ENCODE data around the gene DTNBP1.

DTNBP1 gene

DNA sequence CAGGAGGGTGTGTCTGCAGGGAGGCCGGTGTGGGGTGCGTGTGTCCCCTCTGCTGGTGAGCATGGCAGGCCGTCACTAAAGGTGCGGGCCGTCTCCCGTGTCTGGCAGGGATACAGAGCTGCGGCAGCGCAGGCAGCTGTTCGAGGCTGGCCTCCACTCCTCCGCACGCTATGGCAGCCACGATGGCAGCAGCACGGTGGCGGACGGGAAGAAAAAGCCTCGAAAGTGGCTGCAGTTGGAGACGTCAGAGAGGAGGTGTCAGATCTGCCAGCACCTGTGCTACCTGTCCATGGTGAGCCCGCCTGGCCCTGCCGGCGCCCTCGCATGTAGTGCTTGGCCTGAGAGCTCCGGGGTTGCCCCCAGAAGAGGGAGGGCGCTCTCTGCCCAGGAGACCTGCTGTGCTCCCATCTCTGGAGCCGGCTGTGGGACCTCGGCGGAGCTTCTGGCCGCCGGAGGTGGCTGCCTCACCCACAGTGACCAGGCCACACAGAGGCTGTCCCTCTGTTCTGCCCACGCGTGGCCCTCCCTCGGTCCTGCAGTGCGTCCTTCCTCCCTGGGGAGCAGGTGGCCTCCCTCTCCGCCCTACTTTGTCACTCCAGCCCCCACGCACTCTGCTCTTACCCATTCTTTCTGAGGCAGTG is 149.6 kb downstream of the DTNBP1 start:
- no peak for DNase-seq

DNA sequence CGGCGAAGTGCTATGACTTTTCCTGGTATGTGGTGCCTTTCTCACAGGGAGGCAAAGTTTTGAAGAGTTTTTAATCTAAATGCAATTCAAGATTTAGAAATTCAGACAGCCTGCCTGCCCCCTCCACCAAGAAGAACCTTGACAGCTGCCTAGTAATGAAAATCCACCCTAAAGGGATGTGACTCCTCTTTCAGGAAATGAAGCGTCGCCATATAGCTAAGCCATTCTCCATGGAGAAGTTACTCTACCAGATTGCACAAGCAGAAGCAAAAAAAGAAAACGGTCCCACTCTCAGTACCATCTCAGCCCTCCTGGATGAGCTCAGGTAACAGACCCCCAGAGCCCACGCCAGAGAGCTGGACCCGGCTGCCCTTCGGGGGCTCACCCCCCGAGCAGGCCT is 150.1 kb downstream of the DTNBP1 start:
- no peak for DNase-seq

DNA sequence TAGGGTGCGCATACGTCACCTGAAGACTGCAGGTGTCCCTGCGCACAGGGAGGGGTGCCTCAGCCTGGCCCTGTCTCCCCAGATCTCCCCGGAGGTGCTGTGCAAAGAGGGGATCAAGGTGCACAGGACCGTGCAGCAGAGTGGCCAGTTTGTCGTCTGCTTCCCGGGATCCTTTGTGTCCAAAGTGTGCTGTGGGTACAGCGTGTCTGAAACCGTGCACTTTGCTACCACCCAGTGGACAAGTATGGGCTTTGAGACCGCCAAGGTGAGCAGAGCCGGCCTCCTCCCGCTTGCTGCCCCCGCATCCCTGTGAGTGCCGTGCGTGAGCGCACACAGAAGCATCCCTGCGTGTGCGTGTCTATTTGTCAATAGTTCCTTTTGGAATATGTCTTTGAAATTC is 150.7 kb downstream of the DTNBP1 start:
- DNase-seq = no peak

DNA sequence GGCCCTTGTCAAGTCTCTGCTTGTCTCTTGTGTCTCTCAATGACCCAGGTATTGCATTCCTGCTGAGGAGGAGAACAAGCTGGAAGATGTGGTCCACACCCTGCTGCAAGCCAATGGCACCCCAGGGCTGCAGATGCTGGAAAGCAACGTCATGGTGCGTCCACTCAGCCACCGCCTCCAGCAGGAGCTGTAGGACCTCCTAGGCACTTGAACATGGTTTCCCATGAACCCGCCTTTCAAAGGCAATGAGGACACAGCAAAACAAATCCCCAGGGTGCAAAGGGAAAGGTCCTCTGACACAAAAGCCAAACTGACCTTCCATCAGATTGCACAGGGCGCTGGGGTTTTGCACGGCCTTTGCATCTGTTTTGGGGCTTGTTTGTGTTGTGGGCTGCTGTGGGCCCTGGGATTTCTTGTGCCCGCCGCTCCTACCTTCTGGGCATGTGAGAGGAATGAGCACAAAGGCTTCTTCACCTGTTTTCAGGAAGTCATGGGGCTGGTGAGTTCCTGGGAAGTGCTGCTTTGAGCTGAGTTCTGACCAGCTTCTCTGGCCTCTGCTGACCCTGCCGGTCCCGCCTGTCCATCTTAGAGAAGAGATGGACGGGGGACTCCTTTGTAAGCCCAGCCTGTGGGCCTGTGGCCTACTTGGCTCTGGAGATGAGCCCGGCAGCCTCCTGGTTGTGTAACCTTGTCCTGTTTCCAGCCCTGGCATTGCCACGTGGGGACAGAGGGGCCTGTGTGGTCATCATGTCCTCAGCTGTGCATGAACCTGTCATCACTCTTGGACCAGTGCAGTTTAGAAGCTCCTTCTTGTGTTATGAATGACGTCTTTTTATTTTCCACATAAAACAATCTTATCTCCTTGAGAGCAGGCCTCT is 151.3 kb downstream of the DTNBP1 start:
- DNase-seq = no peak

DNA sequence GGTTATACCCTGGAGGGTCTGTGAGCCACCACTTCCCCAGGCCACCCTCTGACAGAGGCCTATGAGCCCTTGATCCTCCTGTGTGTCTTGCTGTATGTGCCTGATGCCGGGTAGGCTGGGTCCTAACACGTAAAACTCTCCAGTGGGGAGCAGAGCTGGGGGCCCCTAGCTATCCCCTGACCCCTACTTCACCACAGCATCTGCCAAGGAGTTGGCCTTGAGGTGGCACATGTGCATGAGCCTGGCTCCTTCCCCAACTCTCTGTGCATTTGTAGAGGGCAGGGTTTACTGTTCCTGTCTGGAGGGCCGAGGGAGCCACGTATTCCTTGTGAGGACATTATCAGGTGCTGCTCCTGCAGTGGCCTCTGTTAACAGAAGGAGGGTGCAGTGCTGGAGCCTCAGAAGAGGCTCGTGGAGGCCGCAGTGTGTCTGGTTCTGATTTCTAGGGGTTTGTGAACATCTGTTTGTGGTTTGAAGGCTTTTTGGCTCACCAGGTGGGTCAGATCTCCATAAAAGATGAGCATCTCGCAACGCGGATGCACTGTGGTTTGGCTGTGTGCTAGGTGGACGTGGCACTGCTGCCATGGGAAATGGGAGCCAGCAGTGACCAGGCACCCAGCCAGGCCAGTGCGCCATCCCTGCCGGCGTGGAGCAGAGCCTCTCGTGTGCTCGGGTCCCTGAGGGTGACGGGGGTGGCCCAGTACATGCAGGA is 152.1 kb downstream of the DTNBP1 start:
- DNase-seq = no peak

DNA sequence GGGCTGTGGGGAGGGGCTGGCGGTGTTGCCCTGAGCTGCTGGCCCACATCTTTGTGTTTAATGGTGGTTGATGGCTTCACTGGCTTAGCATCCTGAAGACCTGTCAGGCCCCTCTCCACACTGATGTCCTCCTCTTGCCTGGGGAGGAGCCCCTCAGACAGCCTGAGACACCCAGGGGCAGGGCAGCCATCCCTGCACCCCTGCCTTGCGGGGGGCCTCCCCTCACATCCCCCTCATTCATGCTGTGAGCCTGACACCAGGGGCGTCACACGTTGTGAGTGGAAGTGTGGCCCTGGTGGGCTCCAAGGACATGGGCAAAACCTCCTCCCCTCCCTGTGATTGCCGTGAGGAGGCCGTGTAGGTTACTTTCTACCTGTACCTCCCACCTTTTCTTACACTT is 152.7 kb downstream of the DTNBP1 start:
- DNase-seq = no peak

DNA sequence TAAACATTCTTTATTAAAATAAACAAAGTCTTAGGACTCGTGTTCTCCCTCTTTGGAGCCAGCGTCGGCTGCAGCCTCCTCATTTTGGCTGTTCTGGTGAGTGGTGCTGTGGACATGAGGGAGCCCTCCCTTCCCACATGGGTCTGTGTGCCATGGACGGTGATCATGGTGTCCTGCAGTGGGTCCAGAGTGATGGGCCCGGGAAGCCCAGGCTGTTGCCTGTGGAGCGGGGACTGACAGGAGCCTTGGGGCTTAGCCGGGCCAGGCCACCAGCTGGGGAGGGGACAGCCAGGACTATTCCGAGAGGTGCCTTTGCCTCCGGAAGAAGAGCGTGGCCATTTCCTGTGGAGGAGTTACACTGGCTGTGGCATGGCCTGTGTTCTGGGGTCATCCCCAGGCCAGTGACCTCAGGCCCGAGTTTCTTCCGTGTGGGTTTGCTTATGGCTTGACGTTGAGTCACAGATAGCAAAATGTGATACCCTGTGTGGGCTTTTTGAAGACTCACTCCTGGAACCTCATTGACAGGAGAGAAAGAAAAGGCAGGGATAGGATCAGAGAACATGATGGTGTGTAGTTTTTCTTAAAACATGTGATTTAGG is 153.4 kb downstream of the DTNBP1 start:
- DNase-seq = no peak

DNA sequence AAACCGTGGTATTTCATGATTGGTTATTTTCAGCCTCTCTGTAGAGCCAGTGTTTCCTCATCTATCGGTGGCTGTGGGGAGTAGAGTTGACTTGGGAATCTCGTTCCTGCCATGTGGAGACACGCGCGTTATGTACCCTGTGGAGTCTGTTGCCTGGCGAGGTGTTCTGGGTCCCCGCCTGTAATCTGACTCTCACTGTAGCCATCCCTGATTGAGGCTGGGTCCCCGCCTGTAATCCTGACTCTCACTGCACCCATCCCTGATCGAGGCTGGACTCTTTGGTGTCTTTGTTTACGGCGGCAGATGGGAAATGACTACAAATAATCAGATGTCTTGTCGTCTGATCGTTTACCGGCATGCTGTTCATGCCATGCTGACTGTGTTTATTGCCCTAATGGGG is 153.9 kb downstream of the DTNBP1 start:
- no peak for DNase-seq

DNA sequence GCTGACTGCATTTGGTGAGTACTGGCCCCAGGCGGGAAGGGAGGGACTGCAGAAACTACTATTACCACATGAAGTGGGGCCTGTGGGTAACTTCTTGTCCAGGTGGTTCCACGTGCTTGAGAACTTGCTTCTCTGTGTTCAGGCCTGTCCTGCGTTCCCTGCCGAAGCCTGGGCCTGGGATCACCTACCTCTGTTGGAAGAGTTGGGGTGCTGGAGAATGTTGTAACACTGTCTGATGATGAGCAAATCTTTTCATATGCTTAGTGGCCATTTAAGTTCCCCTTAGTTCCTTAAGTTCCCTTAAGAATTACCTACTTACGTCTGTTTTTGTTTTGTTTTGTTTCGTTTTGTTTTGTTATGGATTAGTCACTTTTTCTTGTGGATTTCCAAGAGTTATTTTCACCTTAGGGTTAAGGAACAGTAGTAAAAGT is 154.4 kb downstream of the DTNBP1 start:
- DNase-seq = no peak

DNA sequence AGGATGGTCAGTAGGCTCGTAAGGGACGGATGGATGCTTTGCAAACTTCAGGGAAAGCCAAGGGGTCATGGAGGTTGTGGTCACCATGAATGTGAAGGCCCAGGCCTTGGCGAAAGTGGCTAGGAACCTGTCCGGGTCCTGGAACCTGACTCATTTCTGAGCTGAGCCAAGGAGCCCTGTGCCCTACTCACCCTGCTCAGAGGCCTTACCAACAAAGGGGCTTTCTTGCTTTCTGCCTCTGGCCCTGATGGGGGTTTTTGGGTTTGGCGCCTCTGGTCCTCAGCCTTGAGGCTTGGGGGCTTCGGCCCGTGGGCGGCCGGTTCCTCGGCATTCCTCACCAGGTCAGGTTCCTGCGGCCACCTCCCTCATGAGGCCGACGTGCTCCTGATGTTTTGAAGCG is 155.1 kb downstream of the DTNBP1 start:
- DNase-seq = no peak

DNA sequence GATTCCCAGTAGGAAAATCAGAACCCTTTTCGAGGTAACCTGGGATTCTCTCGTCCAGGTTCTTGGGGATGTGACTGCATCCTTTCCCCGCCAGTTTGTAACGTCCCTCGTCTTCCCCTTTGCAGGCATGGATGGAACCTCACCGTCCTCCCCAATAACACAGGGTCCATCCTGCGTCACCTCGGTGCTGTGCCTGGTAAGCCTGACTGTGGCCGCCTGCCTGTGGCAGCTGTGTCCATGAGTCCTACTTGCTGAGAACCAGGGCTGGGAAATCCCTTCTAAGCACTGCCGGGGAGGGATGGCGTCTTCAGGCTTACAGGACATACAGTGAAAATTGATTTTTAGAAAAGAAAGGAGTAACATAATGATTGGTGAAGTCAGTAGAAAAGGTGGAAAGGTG is 155.6 kb downstream of the DTNBP1 start:
- DNase-seq = no peak

DNA sequence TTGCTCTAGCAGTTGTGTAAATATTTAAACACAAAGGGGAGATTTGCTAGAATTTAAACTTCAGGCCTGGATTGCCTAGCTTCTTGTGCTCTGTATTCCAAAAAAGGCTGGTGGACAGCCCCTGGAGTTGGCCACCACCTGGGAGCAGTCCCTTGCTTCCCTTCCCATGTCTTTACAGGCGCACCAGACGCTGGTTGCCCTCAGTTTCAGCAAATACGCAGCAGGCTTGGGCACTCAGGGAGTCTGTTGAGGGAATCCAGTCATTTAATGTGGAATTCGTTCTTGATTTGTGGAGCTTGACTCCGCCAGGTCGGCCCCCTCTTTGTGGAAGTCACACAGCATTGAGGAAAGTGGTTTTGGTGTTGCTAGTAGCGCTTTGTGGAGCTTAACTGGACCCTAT is 156.8 kb downstream of the DTNBP1 start:
- DNase-seq = no peak

DNA sequence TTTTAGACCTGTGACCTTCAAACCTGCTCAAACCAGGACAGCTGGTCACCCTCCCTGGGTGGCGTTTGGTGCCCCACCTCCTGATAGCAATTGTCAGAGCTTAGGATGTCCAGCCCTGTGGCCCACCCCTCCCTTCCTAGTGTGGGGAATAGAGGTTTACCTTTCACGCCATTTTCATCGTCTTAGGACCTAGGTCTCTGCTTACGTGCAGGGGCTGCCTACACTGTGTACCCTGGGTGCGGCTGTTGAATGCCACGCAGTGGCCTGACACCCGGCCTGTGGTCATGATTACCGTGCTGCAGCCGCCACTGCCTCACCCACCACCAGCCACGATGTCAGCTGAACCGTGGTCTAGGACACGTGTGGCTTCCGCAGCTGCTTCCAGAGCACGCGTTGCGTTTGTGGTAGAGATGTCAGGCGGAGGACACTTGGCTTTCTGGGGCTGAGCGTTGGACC is 157.3 kb downstream of the DTNBP1 start:
- no peak for DNase-seq

DNA sequence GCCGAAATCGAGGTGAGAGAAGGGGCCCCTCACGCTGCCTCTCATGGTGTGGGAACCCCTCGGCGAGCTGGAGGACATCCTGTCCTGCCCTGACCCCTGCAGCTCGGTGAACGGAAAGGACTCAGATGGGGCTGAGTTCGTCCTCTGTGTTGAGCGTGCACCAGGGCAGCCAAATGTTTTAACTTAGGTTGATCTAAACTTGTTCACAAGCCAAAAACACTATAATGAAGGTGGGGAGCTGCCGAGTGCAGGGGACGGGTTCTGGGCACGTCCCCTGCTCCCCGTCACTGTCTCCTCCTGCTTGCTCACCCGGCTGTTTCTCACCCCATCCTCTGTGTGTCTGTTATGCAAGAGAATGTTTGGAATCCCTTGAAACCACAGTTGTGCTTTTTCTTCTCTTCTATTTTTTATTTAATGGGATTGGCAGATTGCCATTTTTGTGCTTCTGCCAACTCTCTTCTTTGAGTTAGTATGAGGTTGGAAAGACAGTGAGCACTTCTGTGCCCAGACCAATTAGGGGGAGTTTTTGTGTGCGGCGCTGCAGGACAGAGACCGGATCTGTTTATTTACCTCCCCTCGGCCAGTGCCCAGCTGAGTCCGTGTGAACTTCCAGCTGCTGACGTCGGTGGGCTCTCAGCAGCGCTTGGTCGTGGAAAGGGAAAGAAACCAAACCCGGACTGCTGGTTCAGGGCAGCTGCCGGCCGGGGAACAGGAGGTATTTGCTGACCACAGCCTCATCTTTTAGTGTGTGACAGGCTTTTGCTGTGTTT is 158.1 kb downstream of the DTNBP1 start:
- DNase-seq = no peak

DNA sequence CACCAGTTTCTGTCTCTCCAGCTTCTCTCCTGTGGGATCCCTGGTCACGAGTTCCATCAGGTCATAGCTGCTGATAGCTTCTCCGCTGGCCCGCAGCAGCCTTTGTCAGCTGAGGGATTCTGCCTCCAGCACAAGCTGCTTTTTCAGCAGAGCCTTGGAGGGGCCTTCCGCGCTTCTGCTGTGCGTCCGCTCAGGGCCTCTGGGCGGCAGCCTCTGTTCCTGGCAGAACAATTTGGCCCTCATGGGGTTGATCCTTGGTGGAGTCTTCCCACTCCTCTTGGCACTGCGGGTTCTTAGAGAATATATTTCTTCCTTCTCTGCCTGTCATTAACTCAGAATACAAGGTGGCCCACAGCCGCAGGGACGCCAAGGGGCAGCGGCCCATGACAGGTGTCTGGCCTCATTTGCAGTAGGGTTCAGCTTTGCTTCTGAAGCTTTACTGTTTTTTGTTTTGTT is 158.8 kb downstream of the DTNBP1 start:
- no peak for DNase-seq

DNA sequence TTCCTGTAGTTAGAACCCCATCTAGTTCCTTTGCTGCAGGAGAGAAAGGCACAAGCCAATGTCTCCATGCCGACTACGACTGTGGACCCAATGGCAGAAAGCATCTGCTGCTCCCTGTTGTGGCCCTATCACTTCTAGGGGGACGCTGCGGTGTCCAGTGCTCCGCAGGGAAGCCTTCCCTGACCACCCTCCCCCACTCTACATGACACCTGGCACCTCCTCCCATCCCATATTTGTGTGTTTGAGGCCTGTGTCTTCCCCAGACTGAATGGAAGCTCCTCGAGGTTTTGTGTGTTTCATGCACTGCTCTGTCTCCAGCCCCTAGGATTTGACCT is 159.5 kb downstream of the DTNBP1 start:
- DNase-seq = no peak

DNA sequence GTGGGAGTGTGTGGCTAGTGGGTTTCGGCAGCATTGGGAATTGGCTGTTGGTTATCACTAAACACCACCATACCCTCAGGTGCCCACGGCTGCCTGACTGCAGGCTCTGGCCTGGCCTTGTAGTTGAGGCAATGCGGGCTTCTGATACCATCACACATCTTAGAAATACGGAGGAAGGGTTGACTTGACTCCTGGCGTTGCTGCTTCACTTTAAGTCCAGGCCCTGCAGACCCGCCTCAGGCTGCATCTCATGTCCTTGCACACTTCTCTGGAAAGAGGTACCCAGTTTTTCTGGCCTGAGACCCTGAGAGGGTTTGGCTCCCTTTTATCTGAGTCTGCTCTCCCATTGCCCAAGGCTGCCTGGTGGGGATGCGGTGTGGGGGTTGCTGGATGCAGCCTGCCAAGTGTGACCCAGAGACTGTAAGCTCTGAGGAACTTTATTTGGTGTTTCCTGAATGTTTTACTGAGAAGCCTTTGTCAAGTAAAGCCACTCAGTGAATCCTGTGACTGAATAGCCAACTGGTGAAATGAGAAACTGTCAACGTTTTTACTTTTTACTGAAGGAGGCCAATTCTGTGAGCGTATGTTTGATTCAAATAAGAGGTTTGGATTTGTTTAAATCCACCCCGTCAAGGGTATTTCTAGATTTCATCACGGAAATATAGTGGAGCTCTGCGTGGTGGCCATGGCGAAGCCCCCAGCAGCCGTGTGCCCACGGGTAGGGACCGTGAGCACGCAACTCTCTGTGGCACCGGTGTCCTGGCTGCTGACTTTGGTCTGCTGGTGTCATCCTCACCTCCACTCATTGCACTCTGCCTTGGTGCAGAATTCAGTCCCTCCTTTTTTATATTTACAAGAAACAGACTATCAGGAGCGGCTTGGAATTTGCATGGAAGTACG is 160.1 kb downstream of the DTNBP1 start:
- DNase-seq = no peak

DNA sequence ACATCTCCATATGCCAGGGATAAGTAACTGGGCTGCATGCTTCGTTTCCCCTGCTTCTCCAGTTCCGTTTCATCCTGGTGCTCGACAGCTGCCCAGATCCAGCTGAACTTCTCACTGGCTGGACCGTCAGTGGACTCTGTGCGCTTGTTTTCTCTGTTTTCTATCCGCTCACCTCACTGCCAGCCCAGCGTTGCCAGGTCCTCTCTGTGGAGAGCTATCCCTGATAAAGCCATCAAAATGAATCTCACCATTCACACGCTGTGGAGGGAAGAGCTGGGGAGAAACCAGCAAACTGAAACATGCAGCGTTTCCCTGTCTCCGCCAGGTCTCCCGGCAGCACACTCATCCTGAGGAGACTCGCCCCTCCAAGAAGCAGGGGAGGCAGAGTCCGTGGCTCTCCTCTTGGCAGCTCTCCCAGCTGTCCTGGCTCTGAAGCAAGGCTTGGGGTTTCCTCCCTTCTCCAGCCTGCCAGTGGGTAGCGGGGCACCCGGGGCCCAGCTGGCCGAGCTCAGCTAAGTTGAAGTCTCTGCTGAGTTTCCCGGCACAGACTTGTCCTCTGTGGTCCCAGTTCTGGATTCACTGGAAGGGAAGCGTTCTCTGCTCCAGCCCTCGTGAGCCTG is 160.9 kb downstream of the DTNBP1 start:
- DNase-seq = no peak

DNA sequence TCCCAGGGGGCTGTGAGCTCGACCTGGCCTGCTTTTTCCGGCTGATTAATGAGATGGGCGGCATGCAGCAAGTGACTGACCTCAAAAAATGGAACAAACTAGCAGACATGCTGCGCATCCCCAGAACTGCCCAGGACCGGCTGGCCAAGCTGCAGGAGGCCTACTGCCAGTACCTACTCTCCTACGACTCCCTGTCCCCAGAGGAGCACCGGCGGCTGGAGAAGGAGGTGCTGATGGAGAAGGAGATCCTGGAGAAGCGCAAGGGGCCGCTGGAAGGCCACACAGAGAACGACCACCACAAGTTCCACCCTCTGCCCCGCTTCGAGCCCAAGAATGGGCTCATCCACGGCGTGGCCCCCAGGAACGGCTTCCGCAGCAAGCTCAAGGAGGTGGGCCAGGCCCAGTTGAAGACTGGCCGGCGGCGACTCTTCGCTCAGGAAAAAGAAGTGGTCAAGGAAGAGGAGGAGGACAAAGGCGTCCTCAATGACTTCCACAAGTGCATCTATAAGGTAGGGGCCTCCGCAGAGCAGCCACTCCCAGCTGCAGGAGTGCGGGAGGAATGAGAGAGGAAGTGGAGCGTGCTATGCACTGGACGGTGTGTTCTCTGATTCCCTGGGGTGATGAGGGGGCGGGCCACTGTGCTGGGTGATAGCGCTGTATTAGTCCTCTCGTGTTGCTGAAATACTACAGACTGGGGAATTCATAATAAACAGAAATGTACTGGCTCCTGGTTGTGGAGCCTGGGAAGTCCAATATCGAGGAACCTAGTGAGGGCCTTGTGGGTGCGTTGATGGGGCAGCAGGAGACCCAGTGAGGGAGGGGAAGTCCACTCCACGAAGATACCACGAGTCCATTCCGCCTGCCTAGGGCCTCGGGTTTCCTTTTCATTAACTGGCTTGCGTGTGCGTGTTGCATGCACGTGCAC is 161.7 kb downstream of the DTNBP1 start:
- DNase-seq = no peak
